Kidney (tissue), 14 donors: ENCODE data around the gene ZCWPW1. TPM values are rescaled to one million over a fixed set of nuclear protein-coding genes. Genes with fewer than 3 reads are reported as not detected.
"Not testable (repeated sequence)": the region's sequence is repeated elsewhere in the genome, so short reads cannot be mapped to it uniquely, and the experiment has no call there.

Experiments
- DNase-seq, 5 donors: peaks; one replicate each; pipeline ENCODE4 v3.0.0-alpha.2; 2013 to 2020
- FAIRE-seq: peaks from 2 replicates; lab custom pipeline; 2012; peaks lifted over from hg19 to GRCh38; lab: Jason Lieb, UNC
- H3K27ac ChIP-seq, 2 donors: one replicate each; pipeline ENCODE4 v1.7.0; 2013; ENCODE audit warnings: low read depth in 2 of 2, low read length in 2 of 2, inconsistent platforms in 1 of 2
- H3K27me3 ChIP-seq: one replicate; pipeline ENCODE4 v1.7.1; 2013; ENCODE audit warnings: low read length, inconsistent platforms; ENCODE audit not compliant: control insufficient read depth, insufficient read depth
- H3K36me3 ChIP-seq, 3 donors: one replicate each; pipeline versions ENCODE4 v1.7.0 to v1.7.1; 2013; ENCODE audit warnings: low read length in 3 of 3, control low read depth in 1 of 3, inconsistent platforms in 1 of 3; ENCODE audit not compliant: insufficient read depth in 3 of 3, control insufficient read depth in 2 of 3
- H3K4me1 ChIP-seq, 3 donors: one replicate each; pipeline versions ENCODE4 v1.7.0 to v1.7.1; 2013; ENCODE audit warnings: low read length in 3 of 3, inconsistent platforms in 1 of 3, low read depth in 1 of 3; ENCODE audit not compliant: control insufficient read depth in 2 of 3, insufficient read depth in 2 of 3
- H3K4me3 ChIP-seq, 3 donors: one replicate each; pipeline versions ENCODE4 v1.7.0 to v1.8.1; 2013; ENCODE audit warnings: low read length in 3 of 3, control low read depth in 1 of 3, inconsistent platforms in 1 of 3
- H3K9ac ChIP-seq, 3 donors: one replicate each; pipeline versions ENCODE4 v1.7.0 to v1.7.1; 2013; ENCODE audit warnings: low read length in 3 of 3, control low read depth in 1 of 3, inconsistent platforms in 1 of 3
- H3K9me3 ChIP-seq, 3 donors: one replicate each; pipeline versions ENCODE4 v1.7.0 to v1.7.1; 2013; ENCODE audit warnings: low read length in 3 of 3, control low read depth in 1 of 3, inconsistent platforms in 1 of 3; ENCODE audit not compliant: control insufficient read depth in 2 of 3, insufficient read depth in 1 of 3
- CTCF ChIP-seq: IDR thresholded peaks from 3 replicates; pipeline ENCODE4 v1.5.1; 2012; ENCODE audit warnings: mild to moderate bottlenecking, moderate library complexity, borderline replicate concordance; ENCODE audit not compliant: insufficient read depth; ENCODE audit errors: extremely low read depth
- intact Hi-C: fragments of 100-400 bp; cut with DNase I; formaldehyde crosslinking; loops from one replicate; pipeline ENCODE4 v1.11.1; 2022
- polyA plus RNA-seq: library from polyadenylated mRNA; stranded (reverse); fragments of 350-450 nt; fragmentation: Illumina TruSeq; extraction: RNeasy Lipid Tissue Mini Kit (QIAGEN cat#74804); gene quantifications from one replicate; pipeline ENCODE4 v1.2.3, GENCODE V29; 2014; ENCODE audit warnings: low read depth, low replicate concordance; ENCODE audit not compliant: insufficient read depth
- total RNA-seq: library from RNA; stranded (reverse); fragmentation: NEBNext Ultra II Directional; extraction: Animal tissue kit (Norgen Biotek cat#: 25700); gene quantifications from one replicate; pipeline ENCODE4 v1.2.1, GENCODE V29; 2021
- donor health status: control.
- donor health status: control.
- donor health status: control.
- donor health status: control.
- donor health status: control.
- donor health status: DM: yes; HTN: yes; CAD: no.
- donor health status: Normal renal cell carcinoma (clear cell type).

ZCWPW1 gene
- total and polyA plus RNA-seq, 2 donors from 2014 or later: 3.0 to 7.9 TPM

- Histone ChIP-seq H3K9ac (no peak within 1 kb of the TSS), H3K9me3 (no peaks in the 10 kb centered on the region), H3K27me3 (no peaks in the 10 kb centered on the region), H3K4me3 (no peak within 1 kb of the TSS), H3K4me1 (no peaks in the 10 kb centered on the region), H3K27ac (no peak within 1 kb of the TSS), H3K36me3 (peaks cover 0 to 3% (median 0%) of the 10 kb centered on the region in 3 donors)
- TF ChIP-seq CTCF: no peak
- no peak for DNase-seq
- intact Hi-C loops: loop anchor here (10.0 kb wide), 1 partner anchor 221 kb away; no protein-coding TSS in a partner anchor
- no peak for FAIRE-seq
These were observed 35.7 kb upstream of the ZCWPW1 start, which contains the start of gene SPACDR for GRCh38 chr7:100464210-100464660. TSS of gene SPACDR (minus strand) at chr7:100464260. CDS start at chr7:100464025, 235 bp downstream.

- TF ChIP-seq CTCF: no peak
- DNase-seq (no peak), FAIRE-seq (no peak)
- no peaks in the 10 kb centered on the region for H3K4me1 ChIP-seq
- H3K9ac ChIP-seq: no peak overlapping the region
- H3K27ac ChIP-seq: no peak overlapping the region
- H3K4me3 ChIP-seq: no peak overlapping the region
- intact Hi-C loops: no loop called here
- no peaks in the 10 kb centered on the region for H3K27me3 ChIP-seq
- no peaks in the 10 kb centered on the region for H3K36me3 ChIP-seq
- H3K9me3 ChIP-seq: no peaks in the 10 kb centered on the region
These were observed 28.5 kb upstream of the ZCWPW1 start for GRCh38 chr7:100457033-100457432.

GRCh38 chr7:100456562-100456961 is 28.1 kb upstream of the ZCWPW1 start:
- Histone ChIP-seq H3K36me3 (no peaks in the 10 kb centered on the region), H3K27ac (no peak overlapping the region), H3K4me3 (no peak overlapping the region), H3K27me3 (no peaks in the 10 kb centered on the region), H3K4me1 (no peaks in the 10 kb centered on the region), H3K9me3 (no peaks in the 10 kb centered on the region), H3K9ac (no peak overlapping the region)
- no peak for FAIRE-seq
- intact Hi-C loops: no loop called here
- no peak for DNase-seq
- no peak for TF ChIP-seq CTCF

- H3K4me3 ChIP-seq: no peak overlapping the region
- no peaks in the 10 kb centered on the region for H3K36me3 ChIP-seq
- intact Hi-C loops: no loop called here
- no peak overlapping the region for H3K27ac ChIP-seq
- H3K4me1 ChIP-seq: peaks cover 0 to 2% (median 0%) of the 10 kb centered on the region in 3 donors
- no peaks in the 10 kb centered on the region for H3K9me3 ChIP-seq
- DNase-seq (no peak), FAIRE-seq (no peak)
- H3K9ac ChIP-seq: no peak overlapping the region
- no peak for TF ChIP-seq CTCF
- no peaks in the 10 kb centered on the region for H3K27me3 ChIP-seq
These were observed 26.7 kb upstream of the ZCWPW1 start for GRCh38 chr7:100455206-100455605.

- H3K27me3 ChIP-seq, H3K27ac ChIP-seq, H3K4me1 ChIP-seq, H3K9me3 ChIP-seq, intact Hi-C loops, H3K9ac ChIP-seq, H3K36me3 ChIP-seq, FAIRE-seq, H3K4me3 ChIP-seq, DNase-seq: not testable (repeated sequence)
These were observed 25.4 kb upstream of the ZCWPW1 start for GRCh38 chr7:100453854-100454253.
